GM18502 (cell line): ENCODE data around the gene NPTX2.

ENCODE experiments used
- ATAC-seq: cut with Tn5 transposase; IDR thresholded peaks from one replicate; pipeline ENCODE4 v1.9.1; 2021; ENCODE audit warnings: mild to moderate bottlenecking; ENCODE audit not compliant: unreplicated experiment, poor library complexity

NPTX2 gene

DNA sequence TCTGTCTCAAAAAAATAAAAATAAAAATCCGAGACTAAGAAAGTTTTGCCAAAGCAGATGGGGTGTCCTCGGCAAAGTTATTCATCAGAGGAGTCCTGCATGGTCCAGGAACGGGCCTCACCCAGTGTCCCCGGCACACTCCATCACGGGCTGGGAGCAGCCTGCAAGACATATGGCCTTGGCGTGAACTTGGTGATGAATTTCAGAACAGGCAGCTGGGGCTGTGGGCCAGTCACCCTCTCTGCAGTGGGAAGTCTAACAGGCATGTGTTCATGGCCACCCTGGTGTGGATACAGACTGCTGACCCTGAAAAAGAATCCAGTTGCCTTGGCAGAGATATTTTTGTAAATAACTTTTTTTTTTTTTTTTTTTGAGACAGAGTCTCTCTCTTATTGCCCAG lies 34.7 kb downstream of the NPTX2 start:
- no peak for ATAC-seq

- ATAC-seq, result no peak
Observed at GRCh38 chr7:98653601-98654310, 36.7 kb downstream of the NPTX2 start.

GRCh38 chr7:98654524-98655272 lies 37.6 kb downstream of the NPTX2 start:
- no peak for ATAC-seq

- no peak for ATAC-seq
Observed at GRCh38 chr7:98655611-98656010, 38.5 kb downstream of the NPTX2 start.

GRCh38 chr7:98656899-98657298 lies 39.8 kb downstream of the NPTX2 start:
- no peak for ATAC-seq

GRCh38 chr7:98657736-98658135 lies 40.7 kb downstream of the NPTX2 start:
- ATAC-seq, result no peak

- ATAC-seq, result no peak
Observed at GRCh38 chr7:98659756-98660155, 42.7 kb downstream of the NPTX2 start.

DNA sequence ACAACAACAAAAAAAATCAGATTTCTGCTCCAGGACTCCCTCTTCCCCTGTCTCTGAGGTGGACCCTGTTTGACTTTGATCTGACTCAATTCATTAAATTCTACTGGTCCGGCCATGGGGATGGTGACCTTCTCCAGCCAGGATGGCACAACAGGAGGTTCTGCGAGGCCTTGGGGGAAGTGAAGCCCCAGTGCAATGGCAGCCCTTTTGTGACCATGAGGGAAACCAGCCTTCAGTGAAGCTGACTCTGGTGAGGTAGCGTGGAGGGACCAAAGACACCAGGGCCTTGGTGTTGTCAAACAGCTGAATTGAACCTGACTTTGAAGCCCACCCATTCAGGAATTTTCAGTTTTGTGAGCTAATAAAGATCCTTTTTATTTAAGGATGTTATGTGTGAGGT lies 44.5 kb downstream of the NPTX2 start:
- no peak for ATAC-seq

- no peak for ATAC-seq
Observed at GRCh38 chr7:98662289-98662688, 45.2 kb downstream of the NPTX2 start.

DNA sequence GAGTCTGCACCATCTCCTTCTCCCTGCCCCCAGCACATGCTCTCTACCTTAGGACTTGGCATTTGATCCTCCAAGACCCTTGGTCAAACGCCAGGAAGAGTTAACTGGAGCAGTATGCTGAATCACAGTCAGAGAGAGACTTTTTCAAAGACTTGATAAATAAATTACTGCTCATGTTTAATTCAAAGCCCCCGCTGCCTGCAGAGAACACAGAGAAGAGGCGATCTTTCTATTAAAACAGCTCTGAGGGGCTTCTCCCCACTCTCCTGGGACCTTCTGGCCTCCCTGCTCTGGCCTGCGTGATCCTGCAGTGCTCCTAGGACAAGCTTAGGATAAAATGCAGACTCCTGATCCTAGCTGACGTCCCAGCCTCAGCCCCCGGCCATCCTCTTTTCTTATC lies 47.8 kb downstream of the NPTX2 start:
- ATAC-seq, result no peak

DNA sequence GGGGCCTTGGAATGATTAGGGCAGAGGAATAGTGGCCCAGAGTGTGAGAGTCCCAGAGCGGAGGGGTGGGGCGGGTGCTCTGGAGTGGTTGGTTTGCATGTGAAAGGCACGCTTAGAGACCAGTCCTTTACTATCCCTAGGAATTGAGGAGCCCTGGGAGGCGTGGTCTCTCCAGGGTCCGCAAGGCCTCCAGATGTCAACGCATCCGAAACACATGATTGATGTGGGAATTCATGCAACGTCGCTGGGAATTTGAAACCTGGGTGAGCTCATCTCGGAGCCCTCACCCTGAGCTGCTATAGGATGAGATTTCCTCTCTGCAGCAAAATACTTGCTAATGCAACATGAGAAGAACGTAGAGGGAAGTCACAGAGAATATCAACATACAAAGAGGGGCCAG lies 51.2 kb downstream of the NPTX2 start:
- ATAC-seq, result no peak

DNA sequence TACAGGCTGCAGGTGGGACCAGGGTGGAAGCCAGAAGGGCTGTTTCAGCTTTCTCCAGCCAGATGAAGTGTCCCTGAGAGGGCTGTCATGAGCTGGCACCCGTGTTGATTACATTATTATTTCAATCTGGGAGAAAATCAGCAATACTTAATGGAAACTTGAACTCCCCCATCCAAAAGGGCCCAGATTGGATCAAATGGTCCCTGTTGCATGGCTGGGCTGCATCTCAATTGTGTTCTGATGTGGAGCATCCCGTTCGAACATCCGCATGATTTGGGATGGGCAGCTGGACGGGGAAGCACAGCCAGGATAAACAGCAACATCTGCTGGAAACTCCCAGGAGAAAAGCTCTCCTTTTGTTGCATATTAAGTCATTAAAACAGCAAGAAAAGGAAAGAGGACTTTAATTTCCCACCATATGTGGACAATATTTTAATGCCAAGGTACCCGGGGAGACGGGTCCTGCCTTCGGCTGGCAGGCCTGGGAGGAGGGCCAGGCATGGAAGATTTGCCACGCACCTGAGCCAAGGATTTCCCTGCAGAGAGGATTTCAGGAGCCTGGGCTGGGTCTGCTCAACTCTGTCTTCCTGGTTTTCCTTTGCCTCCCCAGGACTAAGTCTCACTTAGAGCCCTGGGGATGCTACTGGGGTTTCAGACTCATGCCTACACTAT lies 52.4 kb downstream of the NPTX2 start:
- ATAC-seq, result no peak

GRCh38 chr7:98670186-98670585 lies 53.1 kb downstream of the NPTX2 start:
- ATAC-seq, result no peak

DNA sequence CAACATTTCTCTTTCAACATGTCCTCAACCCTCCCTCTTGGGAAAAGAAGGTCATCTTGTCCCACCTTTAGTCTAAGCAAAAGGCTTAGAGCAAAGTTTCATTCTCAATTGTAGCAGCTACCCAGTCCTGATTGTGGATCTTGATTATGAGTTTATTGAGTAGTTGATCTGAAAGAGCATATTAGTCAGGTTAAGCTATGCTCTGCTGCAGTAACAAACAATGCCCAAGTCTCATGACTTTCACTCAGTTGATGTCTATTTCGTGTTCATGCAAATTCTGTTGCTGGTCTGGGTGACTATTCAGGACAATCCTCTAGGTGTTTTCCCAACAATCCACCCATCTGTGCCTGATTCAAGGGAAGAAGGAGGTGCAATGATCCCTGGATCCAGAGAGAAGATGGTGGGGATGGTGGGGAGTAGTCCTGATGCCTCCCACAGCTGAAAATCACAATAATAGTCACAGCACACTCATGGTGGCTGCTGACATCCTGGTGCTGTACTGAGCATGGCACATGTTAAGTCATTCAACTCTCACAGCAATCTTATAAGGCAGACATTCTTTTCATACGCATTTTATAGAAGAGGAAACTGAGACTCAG lies 54.7 kb downstream of the NPTX2 start:
- no peak for ATAC-seq

DNA sequence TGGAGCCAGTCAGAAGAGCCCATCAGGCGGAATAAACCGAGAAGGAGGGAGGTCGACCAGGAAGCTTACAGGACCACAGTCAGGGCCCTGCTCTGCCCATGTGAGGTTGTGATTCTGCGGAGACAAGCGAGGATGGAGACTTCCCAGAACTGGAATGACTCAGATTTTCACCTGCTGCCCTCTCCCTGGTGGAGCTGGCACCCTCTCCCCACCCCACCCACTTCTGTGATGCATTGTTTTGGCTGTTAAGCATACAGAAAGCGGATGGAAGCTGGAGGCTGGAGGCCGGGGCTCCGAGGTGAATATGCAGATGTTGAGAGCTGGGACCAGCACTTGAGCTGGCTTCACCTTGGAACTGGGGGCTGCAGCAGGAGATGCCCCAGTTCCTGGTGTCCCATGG lies 57.4 kb downstream of the NPTX2 start:
- no peak for ATAC-seq

- no peak for ATAC-seq
Observed at GRCh38 chr7:98674881-98675280, 57.8 kb downstream of the NPTX2 start.

GRCh38 chr7:98678215-98678614 lies 61.1 kb downstream of the NPTX2 start:
- no peak for ATAC-seq
